ENCODE measurements around the gene MRPL47.

Gene MRPL47

GRCh38 chr3:179590669-179591068, 13.8 kb downstream of the MRPL47 start:
- ATAC-seq (no peak), DNase-seq (no peak)

- DNase-seq (no peak), ATAC-seq (peak; percentile 68)
These were observed 15.3 kb downstream of the MRPL47 start for GRCh38 chr3:179589143-179589542.

- no peak for DNase-seq
- no peak for ATAC-seq
These were observed 23.4 kb downstream of the MRPL47 start for GRCh38 chr3:179580992-179581391.

- DNase-seq (no peak), ATAC-seq (no peak)
These were observed 38.9 kb downstream of the MRPL47 start for GRCh38 chr3:179565496-179565895.

- peak; percentile 74 for DNase-seq
- ATAC-seq: peak; percentile 50
These were observed 41.1 kb downstream of the MRPL47 start for GRCh38 chr3:179563271-179563783.

- ATAC-seq (peak; percentile 95), DNase-seq (peak; percentile 99)
These were observed 41.7 kb downstream of the MRPL47 start, which contains the start of gene ACTL6A for GRCh38 chr3:179562591-179563270. TSS of gene ACTL6A (plus strand) at chr3:179562926. CDS start at chr3:179563093, 167 bp downstream.

- ATAC-seq (no peak), DNase-seq (no peak)
These were observed 43.6 kb downstream of the MRPL47 start for GRCh38 chr3:179560791-179561190.

- ATAC-seq: no peak
- DNase-seq: peak; percentile 57
These were observed 45.6 kb downstream of the MRPL47 start for GRCh38 chr3:179558742-179559364.

- ATAC-seq (no peak), DNase-seq (no peak)
These were observed 52.9 kb downstream of the MRPL47 start for GRCh38 chr3:179551349-179552105.

GRCh38 chr3:179546814-179547241, 57.6 kb downstream of the MRPL47 start:
- no peak for ATAC-seq

GRCh38 chr3:179544981-179545645, 59.3 kb downstream of the MRPL47 start:
- ATAC-seq: peak; percentile 32
- no peak for DNase-seq

More at GRCh38 chr3:179546814-179547241, 57.6 kb downstream of the MRPL47 start:
- DNase-seq: no peak

GRCh38 chr3:179542375-179542774, 62.1 kb downstream of the MRPL47 start:
- no peak for ATAC-seq
- no peak for DNase-seq

- ATAC-seq (no peak), DNase-seq (no peak)
These were observed 62.8 kb downstream of the MRPL47 start for GRCh38 chr3:179541596-179541995.

GRCh38 chr3:179541094-179541493, 63.3 kb downstream of the MRPL47 start:
- ATAC-seq (no peak), DNase-seq (no peak)

Measured in stimulated activated naive CD8-positive, alpha-beta T cell treated with anti-CD3 and anti-CD28 coated beads, Interleukin-15, Interleukin-2, amounts not matched to agents 100 U/mL and 50 U/mL, for 24 hours (primary cell).